CD14-positive monocyte (primary cell): ENCODE data around the gene IFNK. TPM values are rescaled to one million over a fixed set of nuclear protein-coding genes. Genes with fewer than 3 reads are reported as not detected.
A peak's percentile ranks its signal among the peaks of the same experiment; 100 is the strongest.

Experiments used
- DNase-seq, 3 donors: peaks; one replicate each; pipeline ENCODE4 v3.0.0-alpha.2; 2011 to 2022
- H2AFZ ChIP-seq: 2 replicates; pipeline ENCODE4 v1.6.0; 2012; ENCODE audit warnings: mild to moderate bottlenecking, low read depth, low read length, inconsistent platforms; ENCODE audit not compliant: insufficient read depth, poor library complexity, severe bottlenecking
- H3K27ac ChIP-seq, 2 donors: 1 replicate in 1 of 2; 2 replicates in 1 of 2; pipeline ENCODE4 v1.5.1; 2012 to 2013; ENCODE audit warnings: low read length in 2 of 2, control low read depth in 1 of 2, inconsistent platforms in 1 of 2, low read depth in 1 of 2, mild to moderate bottlenecking in 1 of 2
- H3K27me3 ChIP-seq, 2 donors: one replicate each; pipeline versions ENCODE4 v1.6.0 to v1.6.1; 2011 to 2013; ENCODE audit warnings: low read length in 2 of 2; ENCODE audit not compliant: control insufficient read depth in 2 of 2, insufficient read depth in 2 of 2
- H3K36me3 ChIP-seq, 2 donors: replicated peaks in 1 of 2; 1 replicate in 1 of 2; 2 replicates in 1 of 2; pipeline versions ENCODE4 v1.5.1 to v1.6.1; 2012 to 2013; ENCODE audit warnings: low read length in 2 of 2, control low read depth in 1 of 2, inconsistent platforms in 1 of 2, mild to moderate bottlenecking in 1 of 2; ENCODE audit not compliant: insufficient read depth in 2 of 2, control insufficient read depth in 1 of 2
- H3K4me1 ChIP-seq, 2 donors: 1 replicate in 1 of 2; 2 replicates in 1 of 2; pipeline versions ENCODE4 v1.5.1 to v1.6.1; 2012 to 2013; ENCODE audit warnings: low read length in 2 of 2, control low read depth in 1 of 2, inconsistent platforms in 1 of 2, mild to moderate bottlenecking in 1 of 2, moderate library complexity in 1 of 2; ENCODE audit not compliant: insufficient read depth in 2 of 2, control insufficient read depth in 1 of 2
- H3K4me2 ChIP-seq: replicated peaks from 2 replicates; pipeline ENCODE3; 2012; ENCODE audit warnings: low read length, moderate library complexity, mild to moderate bottlenecking; ENCODE audit not compliant: poor library complexity, severe bottlenecking; ENCODE audit errors: extremely low read depth
- H3K4me3 ChIP-seq, 3 experiments: fragments of 200-600 bp in 1 of 3; sonication (generic) in 1 of 3; replicated peaks in 1 of 3; 1 replicate in 2 of 3; 2 replicates in 1 of 3; pipeline ENCODE4 v1.5.1; 2011 to 2013; ENCODE audit warnings: low read length in 3 of 3, mild to moderate bottlenecking in 3 of 3, control low read depth in 2 of 3, low read depth in 2 of 3, inconsistent platforms in 1 of 3, moderate library complexity in 1 of 3
- H3K79me2 ChIP-seq: 2 replicates; pipeline ENCODE4 v1.6.0; 2012; ENCODE audit warnings: mild to moderate bottlenecking, control low read depth, inconsistent platforms, low read length, moderate library complexity; ENCODE audit not compliant: insufficient read depth
- H3K9ac ChIP-seq: 2 replicates; pipeline ENCODE4 v1.6.0; 2017; ENCODE audit warnings: low read length, mild to moderate bottlenecking; ENCODE audit not compliant: insufficient read depth, poor library complexity, severe bottlenecking
- H3K9me3 ChIP-seq, 2 donors: replicated peaks in 1 of 2; 1 replicate in 1 of 2; 2 replicates in 1 of 2; pipeline versions ENCODE4 v1.5.1 to v1.6.1; 2012 to 2013; ENCODE audit warnings: low read length in 2 of 2, control low read depth in 1 of 2; ENCODE audit not compliant: control insufficient read depth in 1 of 2, insufficient read depth in 1 of 2
- H4K20me1 ChIP-seq: 2 replicates; pipeline ENCODE4 v1.6.0; 2012; ENCODE audit warnings: mild to moderate bottlenecking, low read length, control low read depth, moderate library complexity; ENCODE audit not compliant: insufficient read depth
- H3K27ac Mint-ChIP-seq, 7 donors: one replicate each; pipeline ENCODE4 v1.8.0; 2020; ENCODE audit warnings: mild to moderate bottlenecking in 7 of 7, mixed read lengths in 7 of 7, moderate library complexity in 6 of 7, inconsistent platforms in 2 of 7
- H3K27me3 Mint-ChIP-seq, 3 donors: one replicate each; pipeline ENCODE4 v1.8.0; 2021 to 2022; ENCODE audit warnings: low read depth in 3 of 3, mild to moderate bottlenecking in 3 of 3, mixed read lengths in 3 of 3, moderate library complexity in 3 of 3, inconsistent platforms in 1 of 3
- H3K36me3 Mint-ChIP-seq, 2 donors: one replicate each; pipeline ENCODE4 v1.8.0; 2020; ENCODE audit warnings: mixed read lengths in 2 of 2, inconsistent platforms in 1 of 2, mild to moderate bottlenecking in 1 of 2
- H3K4me1 Mint-ChIP-seq: one replicate; pipeline ENCODE4 v1.8.0; 2020; ENCODE audit warnings: mild to moderate bottlenecking, mixed read lengths
- H3K4me3 Mint-ChIP-seq, 2 donors: one replicate each; pipeline ENCODE4 v1.8.0; 2020; ENCODE audit warnings: mild to moderate bottlenecking in 2 of 2, mixed read lengths in 2 of 2, moderate library complexity in 1 of 2
- H3K9me3 Mint-ChIP-seq, 7 donors: one replicate each; pipeline ENCODE4 v1.8.0; 2020 to 2022; ENCODE audit warnings: mixed read lengths in 7 of 7, mild to moderate bottlenecking in 6 of 7, moderate library complexity in 6 of 7, inconsistent platforms in 2 of 7
- CTCF ChIP-seq: fragments of 200-600 bp; IDR thresholded peaks from one replicate; pipeline ENCODE4 v1.8.0; 2022; ENCODE audit warnings: antibody characterized with exemption, mild to moderate bottlenecking
- WGBS: methylation state at CpG from one replicate; pipeline ENCODE4 v1.1.5; 2013; ENCODE audit warnings: missing lambda C conversion rate; ENCODE audit not compliant: insufficient coverage; 5-methylcytosine and 5-hydroxymethylcytosine counted together
- intact Hi-C, 2 donors: fragments of 100-400 bp; cut with micrococcal nuclease; formaldehyde crosslinking; loops; one replicate each; pipeline versions ENCODE4 v1.15.0 to v1.15.1; 2023
- polyA plus RNA-seq, 3 donors: library from polyadenylated mRNA; depleted of rRNA in 1 of 3; unstranded in 2 of 3; stranded (reverse) in 1 of 3; fragments of 300-500 nt in 2 of 3; fragments of >200 nt in 1 of 3; fragmentation: Illumina TruSeq in 2 of 3; gene quantifications; 1 replicate in 2 of 3; 2 replicates in 1 of 3; pipeline ENCODE4 v1.2.3, GENCODE V29; 2012 to 2021

Gene IFNK
- polyA plus RNA-seq, 3 donors = not detected

DNA sequence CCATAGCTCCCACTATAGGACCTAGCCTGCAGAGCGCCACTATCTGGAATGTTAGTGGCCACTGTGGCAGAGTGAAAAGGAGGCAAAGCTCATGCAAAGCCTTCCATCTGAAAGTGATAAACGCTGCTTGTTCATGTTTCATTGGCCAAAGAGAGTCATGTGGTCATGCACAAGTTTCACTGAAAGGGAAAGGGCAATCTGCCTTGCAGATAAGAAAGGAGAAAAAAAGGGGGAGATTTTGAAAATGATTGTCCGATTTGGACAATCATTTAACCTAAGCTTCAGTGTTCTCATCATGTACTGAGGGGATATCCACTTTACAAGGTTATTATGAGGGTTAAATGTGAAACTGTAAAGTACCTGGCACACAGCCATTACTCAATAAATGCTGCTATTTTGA is 14.6 kb downstream of the IFNK start:
- Mint-ChIP-seq H3K4me1 (peaks cover 38% of the 10 kb centered on the region), H3K36me3 (peaks cover 71 to 84% of the 10 kb centered on the region in 2 donors), H3K4me3 (no peak overlapping the region), H3K27me3 (no peaks in the 10 kb centered on the region), H3K9me3 (no peaks in the 10 kb centered on the region), H3K27ac (peak overlapping the region in 3 of 7 donors; percentile 14 to 70 (median 37))
- no peaks in the 10 kb centered on the region for H3K27me3 ChIP-seq
- TF ChIP-seq CTCF = no peak
- H3K36me3 ChIP-seq = peaks cover 51 to 83% of the 10 kb centered on the region in 2 donors
- no peak overlapping the region for H3K4me3 ChIP-seq
- H3K4me2 ChIP-seq = no peak overlapping the region
- no peaks in the 10 kb centered on the region for H3K79me2 ChIP-seq
- 100% methylated on average over 2 of the region's 3 CpGs for WGBS
- H2AFZ ChIP-seq = no peak overlapping the region
- H3K4me1 ChIP-seq = peaks cover 29% of the 10 kb centered on the region in 2 donors
- no peak overlapping the region for H3K9ac ChIP-seq
- H4K20me1 ChIP-seq = peaks cover 34% of the 10 kb centered on the region
- H3K27ac ChIP-seq = no peak overlapping the region
- no peak for DNase-seq
- intact Hi-C loops = loop anchor here in 1 of 2 donors (2.0 kb wide), 1 partner anchor 208 kb away; no protein-coding TSS in a partner anchor
- no peaks in the 10 kb centered on the region for H3K9me3 ChIP-seq

GRCh38 chr9:27539479-27540441 is 15.7 kb downstream of the IFNK start:
- H2AFZ ChIP-seq = no peak overlapping the region
- no peak overlapping the region for H3K9ac ChIP-seq
- peaks cover 56 to 83% of the 10 kb centered on the region in 2 donors for H3K36me3 ChIP-seq
- no peaks in the 10 kb centered on the region for H3K9me3 ChIP-seq
- intact Hi-C loops = loop anchor here in 1 of 2 donors (2.0 kb wide), 1 partner anchor 209 kb away; no protein-coding TSS in a partner anchor
- peak overlapping the region; percentile 59 to 93 (median 88) for H3K27ac Mint-ChIP-seq
- H4K20me1 ChIP-seq = peaks cover 37% of the 10 kb centered on the region
- no peaks in the 10 kb centered on the region for H3K79me2 ChIP-seq
- no peak overlapping the region for H3K4me3 ChIP-seq
- peaks cover 19 to 22% of the 10 kb centered on the region in 2 donors for H3K4me1 ChIP-seq
- H3K4me1 Mint-ChIP-seq = peaks cover 30% of the 10 kb centered on the region
- peaks cover 68 to 84% of the 10 kb centered on the region in 2 donors for H3K36me3 Mint-ChIP-seq
- no CpG with 5 or more reads among the region's 5 CpGs for WGBS
- TF ChIP-seq CTCF = no peak
- no peaks in the 10 kb centered on the region for H3K27me3 Mint-ChIP-seq
- DNase-seq = peak; percentile 34 to 70 (median 48)
- H3K4me2 ChIP-seq = peak overlapping the region; percentile 5
- no peaks in the 10 kb centered on the region for H3K9me3 Mint-ChIP-seq
- no peaks in the 10 kb centered on the region for H3K27me3 ChIP-seq
- no peak overlapping the region for H3K4me3 Mint-ChIP-seq
- H3K27ac ChIP-seq = peak overlapping the region; percentile 45 to 79
